ENCODE data around the gene CNNM4.

- TF ChIP-seq EZH2 (IDR thresholded peaks at IDR 0.05; ENCODE audit: insufficient read depth, low read length) (no peak), CTCF (IDR thresholded peaks at IDR 0.05; ENCODE audit: insufficient read depth, low read depth, low read length) (no peak)
These were observed 59.3 kb downstream of the CNNM4 start for GRCh38 chr2:96819876-96820511.
